Activated naive CD8-positive, alpha-beta T cell (primary cell): ENCODE measurements around the gene CCDC124.

Experiments
- H3K27ac Mint-ChIP-seq: one replicate; pipeline ENCODE4 v1.8.0; 2021; ENCODE audit warnings: mixed read lengths
- H3K27me3 Mint-ChIP-seq: one replicate; pipeline ENCODE4 v1.8.0; 2021; ENCODE audit warnings: mixed read lengths
- H3K36me3 Mint-ChIP-seq: one replicate; pipeline ENCODE4 v1.8.0; 2021; ENCODE audit warnings: mixed read lengths
- H3K4me1 Mint-ChIP-seq: one replicate; pipeline ENCODE4 v1.8.0; 2021; ENCODE audit warnings: low read depth, mixed read lengths
- H3K4me3 Mint-ChIP-seq: one replicate; pipeline ENCODE4 v1.8.0; 2021; ENCODE audit warnings: mild to moderate bottlenecking, mixed read lengths
- H3K9me3 Mint-ChIP-seq: one replicate; pipeline ENCODE4 v1.8.0; 2021; ENCODE audit warnings: low read depth, mixed read lengths

CCDC124 gene

DNA sequence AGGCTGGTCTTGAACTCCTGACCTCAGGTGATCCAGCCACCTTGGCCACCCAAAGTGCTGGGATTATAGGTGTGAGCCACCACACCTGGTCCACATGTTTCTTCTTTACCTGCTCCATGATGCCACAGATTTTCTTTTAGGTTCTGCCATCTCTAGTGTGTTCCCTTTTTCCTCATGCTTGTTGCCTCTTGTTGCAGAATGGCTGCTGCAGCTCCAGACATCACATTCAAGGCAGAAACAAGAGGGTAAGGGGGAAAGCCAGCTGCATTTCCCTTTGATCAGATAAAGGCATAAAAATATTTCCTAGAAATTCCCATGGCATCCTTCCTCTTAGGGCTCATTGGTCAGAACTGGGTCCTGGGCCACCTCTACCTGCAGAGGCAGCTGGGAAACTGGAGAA, 12.3 kb upstream of the CCDC124 start:
- H3K9me3 Mint-ChIP-seq: no peaks in the 10 kb centered on the region
- no peak overlapping the region for H3K4me3 Mint-ChIP-seq
- no peak overlapping the region for H3K27ac Mint-ChIP-seq
- no peaks in the 10 kb centered on the region for H3K4me1 Mint-ChIP-seq
- H3K36me3 Mint-ChIP-seq: no peaks in the 10 kb centered on the region
- H3K27me3 Mint-ChIP-seq: no peaks in the 10 kb centered on the region

DNA sequence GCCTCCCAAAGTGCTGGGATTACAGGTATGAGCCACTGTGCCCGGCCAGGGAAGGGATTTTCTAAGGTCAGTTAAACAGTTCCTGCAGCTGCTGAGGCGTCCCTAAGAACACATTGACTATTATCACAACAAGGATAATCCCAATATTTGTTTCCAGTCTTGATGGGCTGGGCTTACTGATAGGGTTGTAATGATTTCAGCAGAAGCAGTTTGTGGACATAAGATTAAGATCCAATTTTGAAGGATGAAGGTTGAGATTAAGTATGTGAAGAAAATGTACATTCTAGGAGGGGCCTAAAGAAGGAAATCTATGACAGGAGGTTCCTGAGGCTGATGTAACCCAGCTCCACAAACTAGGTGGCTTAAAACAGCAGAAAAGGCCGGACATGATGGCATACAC, 10.7 kb upstream of the CCDC124 start:
- Mint-ChIP-seq H3K4me1 (no peaks in the 10 kb centered on the region), H3K36me3 (no peaks in the 10 kb centered on the region), H3K9me3 (no peaks in the 10 kb centered on the region), H3K27ac (no peak overlapping the region), H3K27me3 (peaks cover 2% of the 10 kb centered on the region), H3K4me3 (no peak overlapping the region)

DNA sequence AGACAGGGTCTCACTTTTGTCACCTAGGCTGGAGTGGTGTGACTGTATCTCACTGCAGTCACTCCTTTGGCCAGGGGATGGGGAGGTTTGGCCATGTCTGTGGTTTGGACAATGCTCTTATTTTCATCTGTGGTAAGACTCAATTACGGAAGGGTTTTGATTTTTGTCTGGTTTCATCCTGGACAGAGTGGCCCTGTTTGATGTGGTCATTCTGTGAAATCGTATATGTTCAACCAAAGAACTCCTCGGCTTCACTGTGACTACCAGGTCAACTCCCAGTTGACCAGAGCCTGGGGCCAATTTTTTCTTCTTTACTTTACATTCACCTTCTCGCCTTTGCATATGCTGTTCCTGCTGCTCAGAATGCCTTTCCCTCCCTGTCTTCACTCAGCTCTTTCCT, 6.8 kb upstream of the CCDC124 start:
- Mint-ChIP-seq H3K36me3 (no peaks in the 10 kb centered on the region), H3K27ac (no peak overlapping the region), H3K4me1 (no peaks in the 10 kb centered on the region), H3K4me3 (no peak overlapping the region), H3K9me3 (no peaks in the 10 kb centered on the region), H3K27me3 (peaks cover 2% of the 10 kb centered on the region)

DNA sequence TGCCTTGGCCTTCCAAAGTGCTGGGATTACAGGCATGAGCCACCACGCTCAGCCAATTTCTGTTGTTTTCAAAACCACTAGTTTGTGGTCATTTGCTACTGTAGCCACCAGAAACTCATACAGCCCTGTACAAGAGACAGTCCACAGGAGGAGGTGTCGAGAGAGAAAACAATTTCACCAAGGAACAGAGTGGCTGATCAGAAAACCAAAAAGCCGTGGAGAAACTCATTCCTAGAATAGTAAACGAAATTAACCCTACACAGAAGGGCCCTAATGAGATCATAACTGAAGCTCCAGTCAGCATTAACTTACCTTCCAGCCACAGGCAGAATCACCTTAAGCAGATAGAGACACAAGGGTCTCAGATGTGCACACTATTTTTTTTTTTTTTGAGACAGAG, 3.8 kb upstream of the CCDC124 start:
- Mint-ChIP-seq H3K36me3 (no peaks in the 10 kb centered on the region), H3K4me1 (peaks cover 13% of the 10 kb centered on the region), H3K4me3 (no peak overlapping the region), H3K27me3 (peaks cover 2% of the 10 kb centered on the region), H3K27ac (no peak overlapping the region), H3K9me3 (no peaks in the 10 kb centered on the region)

DNA sequence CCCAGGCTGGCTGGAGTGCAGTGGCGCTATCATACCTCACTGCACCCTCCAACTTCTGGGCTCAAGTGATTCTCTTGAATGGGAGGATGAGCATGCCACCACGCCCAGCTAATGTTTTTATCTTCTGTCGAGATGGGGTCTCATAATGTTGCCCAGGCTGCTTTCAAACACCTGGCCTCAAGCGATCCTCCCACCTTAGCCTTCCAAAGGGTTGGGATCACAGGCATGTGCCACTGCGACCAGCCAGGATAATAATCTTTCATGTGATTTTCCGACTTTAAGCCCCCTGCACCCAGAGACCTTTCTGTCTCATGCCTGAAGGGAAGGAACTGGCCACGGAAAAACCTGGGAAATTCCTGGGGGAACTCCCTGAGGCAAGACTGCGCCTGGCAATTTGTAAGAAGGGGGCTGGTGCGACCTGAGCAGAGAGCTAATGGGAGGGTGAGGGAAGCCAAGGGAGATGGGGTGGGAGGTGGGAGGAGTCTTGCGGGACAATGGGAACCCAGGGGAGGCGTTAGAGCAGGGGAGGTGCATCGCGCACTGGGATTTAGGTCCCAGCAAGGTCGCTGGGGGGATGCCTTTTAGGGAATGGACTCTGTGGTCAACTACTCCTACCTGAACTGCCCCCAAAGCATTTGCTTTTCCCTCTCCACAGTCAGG, 1.2 kb upstream of the CCDC124 start:
- peaks cover 15% of the 10 kb centered on the region for H3K4me1 Mint-ChIP-seq
- peak overlapping the region; percentile 95 for H3K4me3 Mint-ChIP-seq
- peak overlapping the region; percentile 80 for H3K27ac Mint-ChIP-seq
- H3K27me3 Mint-ChIP-seq: no peaks in the 10 kb centered on the region
- H3K9me3 Mint-ChIP-seq: no peaks in the 10 kb centered on the region
- H3K36me3 Mint-ChIP-seq: no peaks in the 10 kb centered on the region

DNA sequence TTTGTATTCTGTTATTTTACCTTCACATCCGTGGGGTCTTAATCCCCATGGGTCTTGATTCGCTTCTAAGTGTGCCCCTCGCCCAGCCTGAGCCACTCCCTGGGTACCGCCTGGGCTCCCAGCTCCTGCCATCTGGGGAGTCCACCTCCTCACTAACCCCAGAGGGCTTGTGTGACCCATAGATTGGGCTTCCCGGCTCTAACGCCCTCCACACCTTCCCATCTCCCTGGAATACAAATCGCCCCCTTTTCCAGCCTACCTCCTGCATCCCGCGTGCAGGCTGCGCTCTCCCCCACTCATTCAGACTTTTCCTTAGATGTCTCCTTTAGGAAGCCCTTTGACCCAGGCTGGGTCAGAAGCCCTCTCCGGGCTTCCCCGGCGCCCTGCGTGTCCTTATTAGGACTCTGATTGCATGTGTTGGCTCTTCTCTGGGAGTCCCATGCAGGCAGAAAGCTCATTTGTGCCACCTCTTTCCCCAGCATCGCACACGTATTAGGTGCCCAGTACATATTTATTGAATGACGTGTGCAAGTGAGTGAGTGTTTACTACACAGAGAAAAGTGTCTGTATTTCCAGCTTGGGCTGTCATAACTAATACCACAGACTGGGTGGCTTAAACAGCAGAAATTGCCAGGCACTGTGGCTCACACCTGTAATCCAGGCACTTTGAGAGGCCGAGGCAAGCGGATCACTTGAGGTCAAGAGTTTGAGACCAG, 757 bp downstream of the CCDC124 start:
- H3K9me3 Mint-ChIP-seq: no peaks in the 10 kb centered on the region

DNA sequence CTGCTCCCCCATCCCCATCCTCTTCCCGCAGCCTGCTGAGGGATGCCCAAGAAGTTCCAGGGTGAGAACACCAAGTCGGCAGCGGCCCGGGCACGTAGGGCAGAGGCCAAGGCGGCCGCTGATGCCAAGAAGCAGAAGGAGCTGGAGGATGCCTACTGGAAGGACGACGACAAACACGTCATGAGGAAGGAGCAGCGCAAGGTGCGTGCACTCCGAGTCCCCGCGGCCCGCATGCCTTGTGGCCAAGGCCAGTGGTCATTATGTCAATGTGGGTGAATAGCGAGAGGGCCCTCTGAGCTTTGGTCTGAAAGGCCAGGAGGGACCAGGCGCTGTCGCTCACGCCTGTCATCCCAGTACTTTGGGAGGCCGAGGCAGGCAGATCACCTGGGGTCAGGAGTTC, 3.6 kb downstream of the CCDC124 start:
- Mint-ChIP-seq H3K27me3 (no peaks in the 10 kb centered on the region), H3K27ac (no peak overlapping the region), H3K4me1 (peaks cover 19% of the 10 kb centered on the region), H3K9me3 (no peaks in the 10 kb centered on the region), H3K4me3 (no peak overlapping the region), H3K36me3 (no peaks in the 10 kb centered on the region)

More for the DNA sequence above, 757 bp downstream of the CCDC124 start:
- no peaks in the 10 kb centered on the region for H3K27me3 Mint-ChIP-seq
- peak overlapping the region; percentile 95 for H3K4me3 Mint-ChIP-seq
- peak overlapping the region; percentile 97 for H3K27ac Mint-ChIP-seq
- H3K36me3 Mint-ChIP-seq: no peaks in the 10 kb centered on the region
- peaks cover 19% of the 10 kb centered on the region for H3K4me1 Mint-ChIP-seq

DNA sequence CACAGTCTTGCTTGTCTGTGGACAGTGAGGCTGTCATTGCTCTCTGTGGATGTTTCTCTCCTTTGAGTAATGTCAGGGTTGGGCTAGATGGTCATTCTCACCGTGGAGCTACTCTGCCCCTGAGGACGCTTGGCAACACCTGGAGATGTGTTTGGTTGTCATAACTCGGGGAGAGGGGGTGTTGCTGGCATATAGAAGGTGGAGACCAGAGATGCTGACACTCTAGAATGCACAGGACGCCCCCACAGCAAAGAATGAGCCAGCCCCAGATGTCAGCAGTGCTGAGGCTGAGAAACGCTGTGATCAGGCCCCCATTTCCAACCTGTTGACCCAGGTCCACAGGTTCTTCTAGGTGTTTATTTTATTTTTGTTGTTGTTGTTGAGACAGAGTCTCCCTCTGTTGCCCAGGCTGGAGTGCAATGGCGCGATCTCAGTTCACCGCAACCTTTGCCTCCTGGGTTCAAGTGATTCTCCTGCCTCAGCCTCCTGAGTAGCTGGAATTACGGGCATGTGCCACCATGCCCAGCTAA, 4.6 kb downstream of the CCDC124 start:
- H3K27ac Mint-ChIP-seq: no peak overlapping the region
- no peaks in the 10 kb centered on the region for H3K36me3 Mint-ChIP-seq
- H3K9me3 Mint-ChIP-seq: no peaks in the 10 kb centered on the region
- peaks cover 12% of the 10 kb centered on the region for H3K4me1 Mint-ChIP-seq
- no peak overlapping the region for H3K4me3 Mint-ChIP-seq
- no peaks in the 10 kb centered on the region for H3K27me3 Mint-ChIP-seq

DNA sequence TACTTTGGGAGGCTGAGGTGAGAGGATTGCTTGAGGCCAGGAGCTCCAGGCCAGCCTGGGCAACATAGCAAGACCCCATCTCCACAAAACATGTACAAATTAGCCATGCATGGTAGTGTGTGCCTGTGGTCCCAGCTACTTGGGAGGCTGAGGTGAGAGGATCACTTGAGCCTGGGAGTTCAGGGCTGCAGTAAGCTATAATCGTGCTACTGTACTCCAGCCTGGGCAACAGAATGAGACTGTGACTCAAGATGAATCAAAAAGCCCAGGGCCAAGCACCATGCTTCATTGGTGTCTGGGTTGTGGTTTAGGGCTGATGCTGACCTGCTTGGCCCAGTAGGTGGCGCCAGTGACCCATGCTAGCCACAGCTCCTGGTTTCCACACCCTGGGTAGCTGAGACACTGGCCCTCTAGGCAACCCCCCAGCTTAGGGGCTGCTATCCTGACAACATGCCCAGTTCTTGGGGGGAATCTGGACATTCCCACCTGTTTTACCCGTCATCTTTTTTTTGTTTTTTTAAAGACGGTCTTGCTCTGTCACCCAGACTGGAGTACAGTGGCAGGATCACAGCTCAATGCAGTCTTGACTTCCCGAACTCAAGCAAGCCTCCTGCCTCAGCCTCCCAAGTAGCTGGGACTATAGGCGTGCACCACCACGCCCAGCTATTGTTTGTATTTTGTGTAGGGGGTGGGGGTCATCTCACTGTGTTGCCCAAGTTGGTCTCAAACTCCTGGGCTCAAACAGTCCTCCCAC, 5.5 kb downstream of the CCDC124 start:
- no peaks in the 10 kb centered on the region for H3K36me3 Mint-ChIP-seq
- H3K27me3 Mint-ChIP-seq: no peaks in the 10 kb centered on the region
- H3K4me3 Mint-ChIP-seq: no peak overlapping the region
- H3K27ac Mint-ChIP-seq: no peak overlapping the region
- H3K4me1 Mint-ChIP-seq: peaks cover 11% of the 10 kb centered on the region
- no peaks in the 10 kb centered on the region for H3K9me3 Mint-ChIP-seq

DNA sequence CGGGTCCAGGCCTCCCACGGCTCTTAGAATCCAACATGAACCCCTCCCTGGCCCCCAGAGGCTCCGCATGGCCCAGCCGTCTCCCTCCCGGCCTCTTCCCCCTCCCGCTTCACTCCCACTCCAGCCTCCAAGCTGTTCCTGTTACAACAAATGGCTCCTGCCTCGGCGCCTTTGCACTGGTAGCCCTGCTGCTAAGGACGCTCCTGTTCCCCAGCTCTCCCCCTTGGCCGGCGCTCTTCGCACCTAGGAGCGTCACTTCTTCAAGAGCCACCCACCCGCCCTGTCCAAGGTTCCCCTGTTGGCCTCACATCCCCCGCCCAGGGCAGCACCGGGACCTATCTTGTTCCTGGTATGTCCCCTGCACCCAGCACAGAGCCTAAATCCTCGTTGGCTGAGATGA, 9.4 kb downstream of the CCDC124 start:
- Mint-ChIP-seq H3K9me3 (no peaks in the 10 kb centered on the region), H3K27me3 (no peaks in the 10 kb centered on the region), H3K27ac (no peak overlapping the region), H3K4me1 (peaks cover 17% of the 10 kb centered on the region), H3K36me3 (no peaks in the 10 kb centered on the region), H3K4me3 (no peak overlapping the region)

DNA sequence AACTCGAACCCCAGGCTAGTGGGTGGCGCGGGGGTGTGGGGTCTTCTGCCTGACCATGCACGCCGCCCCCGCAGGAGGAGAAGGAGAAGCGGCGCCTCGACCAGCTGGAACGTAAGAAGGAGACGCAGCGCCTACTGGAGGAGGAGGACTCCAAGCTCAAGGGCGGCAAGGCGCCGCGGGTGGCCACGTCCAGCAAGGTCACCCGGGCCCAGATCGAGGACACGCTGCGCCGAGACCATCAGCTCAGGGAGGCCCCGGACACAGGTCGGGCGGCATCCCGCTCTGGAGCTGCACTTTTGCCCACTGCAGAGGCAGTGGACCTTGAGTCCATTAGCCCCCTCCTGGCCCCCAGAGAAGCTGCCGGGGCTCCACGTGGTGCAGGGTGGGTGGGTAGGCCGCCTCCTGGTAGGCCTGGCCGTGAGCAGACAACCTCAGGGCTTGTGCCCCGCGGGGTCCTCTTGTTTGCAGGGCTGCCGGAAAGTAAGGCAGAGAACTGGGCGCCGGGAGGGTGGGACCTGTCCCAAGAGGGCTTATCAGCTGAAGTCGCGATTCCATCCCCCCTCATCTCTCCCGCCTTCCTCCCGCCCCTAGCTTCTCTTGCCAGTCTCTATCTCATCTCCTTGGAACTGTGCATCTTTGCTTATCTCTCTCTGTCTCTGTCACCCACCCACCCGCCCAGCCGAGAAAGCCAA, 9.9 kb downstream of the CCDC124 start:
- Mint-ChIP-seq H3K27me3 (no peaks in the 10 kb centered on the region), H3K4me1 (peaks cover 21% of the 10 kb centered on the region), H3K9me3 (no peaks in the 10 kb centered on the region), H3K4me3 (no peak overlapping the region), H3K27ac (no peak overlapping the region), H3K36me3 (no peaks in the 10 kb centered on the region)

DNA sequence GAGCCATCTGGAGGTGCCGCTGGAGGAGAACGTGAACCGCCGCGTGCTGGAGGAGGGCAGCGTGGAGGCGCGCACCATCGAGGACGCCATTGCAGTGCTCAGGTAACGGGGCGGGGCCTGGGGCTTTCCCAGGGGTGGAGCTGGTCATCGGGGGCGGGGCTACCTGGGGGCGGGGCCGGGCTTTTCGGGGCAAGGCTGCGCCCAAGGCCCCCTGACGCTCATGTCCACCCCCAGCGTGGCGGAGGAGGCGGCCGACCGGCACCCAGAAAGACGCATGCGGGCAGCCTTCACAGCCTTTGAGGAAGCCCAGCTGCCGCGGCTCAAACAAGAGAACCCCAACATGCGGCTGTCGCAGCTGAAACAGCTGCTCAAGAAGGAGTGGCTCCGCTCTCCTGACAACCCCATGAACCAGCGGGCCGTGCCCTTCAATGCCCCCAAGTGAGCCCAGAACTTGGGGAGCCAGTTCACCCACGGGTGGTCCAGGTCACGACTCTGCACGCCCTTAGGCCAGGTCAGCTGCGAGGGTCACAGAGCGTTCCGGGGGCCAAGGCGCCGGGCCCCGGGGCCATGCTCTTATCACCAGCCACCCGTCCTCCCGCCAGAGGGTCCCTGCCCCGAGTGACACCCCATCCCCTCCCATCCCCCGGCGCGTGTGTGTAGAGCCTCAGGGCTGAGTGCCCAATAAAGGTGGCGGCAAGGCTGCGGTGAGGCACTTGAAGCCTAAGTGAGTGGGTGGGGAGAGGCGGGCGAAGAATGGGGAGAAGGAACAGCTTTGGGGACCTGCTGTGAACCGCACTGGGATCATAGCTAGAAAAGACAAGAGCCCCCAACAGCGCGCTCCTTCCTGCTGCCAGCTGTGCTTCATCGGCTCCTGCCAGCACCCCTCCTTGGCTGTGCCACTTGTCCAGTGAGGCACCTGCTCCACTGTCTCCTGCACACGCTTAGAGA, 10.7 kb downstream of the CCDC124 start:
- no peak overlapping the region for H3K4me3 Mint-ChIP-seq
- H3K27me3 Mint-ChIP-seq: no peaks in the 10 kb centered on the region
- H3K4me1 Mint-ChIP-seq: peaks cover 17% of the 10 kb centered on the region
- no peak overlapping the region for H3K27ac Mint-ChIP-seq
- no peaks in the 10 kb centered on the region for H3K36me3 Mint-ChIP-seq
- H3K9me3 Mint-ChIP-seq: no peaks in the 10 kb centered on the region

DNA sequence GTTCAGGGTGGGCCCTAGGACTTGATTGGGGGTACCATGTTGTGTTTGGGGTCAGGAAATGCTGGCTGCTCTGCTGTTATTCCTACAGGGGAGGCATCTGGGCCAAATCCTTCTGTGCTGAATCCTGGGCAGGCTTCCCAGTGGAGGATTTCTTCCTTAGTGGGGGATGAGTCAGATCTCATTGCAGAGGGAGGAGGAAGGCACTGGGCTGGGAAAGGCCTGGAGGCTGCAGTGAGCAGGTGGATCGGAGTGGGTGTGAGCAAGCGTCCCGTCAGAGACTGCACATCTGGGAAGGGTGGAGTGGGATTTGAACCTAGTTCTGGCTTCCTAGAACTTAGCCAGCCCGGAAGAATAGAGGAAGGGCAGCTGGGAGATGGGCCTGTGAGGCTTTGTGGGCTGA, 11.5 kb downstream of the CCDC124 start:
- H3K36me3 Mint-ChIP-seq: no peaks in the 10 kb centered on the region

More for the DNA sequence above, 11.5 kb downstream of the CCDC124 start:
- H3K27me3 Mint-ChIP-seq: peaks cover 2% of the 10 kb centered on the region
- no peak overlapping the region for H3K4me3 Mint-ChIP-seq
- no peaks in the 10 kb centered on the region for H3K9me3 Mint-ChIP-seq
- no peak overlapping the region for H3K27ac Mint-ChIP-seq
- H3K4me1 Mint-ChIP-seq: peaks cover 23% of the 10 kb centered on the region
